CD4-positive, alpha-beta T cell treated with Interleukin-15 for 4 hours (primary cell): ENCODE results near the gene ALG9.
A peak's percentile ranks its signal among the peaks of the same experiment; 100 is the strongest.
"Not testable (repeated sequence)": the region's sequence is repeated elsewhere in the genome, so short reads cannot be mapped to it uniquely, and the experiment has no call there.

Experiments used
- DNase-seq: peaks from one replicate; pipeline ENCODE4 v3.0.0-alpha.2; 2020; ENCODE audit warnings: low spot score

The ALG9 gene

GRCh38 chr11:111870886-111871692, at the start of gene ALG9:
ALG9 (minus strand) TSS chr11:111871581; CDS start chr11:111871482, 99 bp downstream.
- DNase-seq = peak; percentile 94

GRCh38 chr11:111920908-111921307, 49.5 kb upstream of the ALG9 start:
- DNase-seq = no peak

- DNase-seq = no peak
Measured at GRCh38 chr11:111918390-111919256, 47.2 kb upstream of the ALG9 start, which contains the start of gene C11orf52. C11orf52 (plus strand) TSS chr11:111918913; CDS start chr11:111918973, 60 bp downstream.

- no peak for DNase-seq
Measured at GRCh38 chr11:111917788-111918187, 46.4 kb upstream of the ALG9 start.

GRCh38 chr11:111917312-111917711, 45.9 kb upstream of the ALG9 start:
- no peak for DNase-seq

GRCh38 chr11:111916768-111917167, 45.4 kb upstream of the ALG9 start:
- DNase-seq = no peak

GRCh38 chr11:111913997-111914396, 42.6 kb upstream of the ALG9 start:
- no peak for DNase-seq

GRCh38 chr11:111913031-111913861, 41.9 kb upstream of the ALG9 start:
- no peak for DNase-seq

GRCh38 chr11:111912535-111912934, 41.2 kb upstream of the ALG9 start, which contains the start of gene HSPB2:
HSPB2 (plus strand) TSS chr11:111912734; CDS start chr11:111912830, 96 bp downstream.
- DNase-seq = no peak

GRCh38 chr11:111911563-111912401, 40.4 kb upstream of the ALG9 start, which contains the start of gene CRYAB:
CRYAB (minus strand) TSS chr11:111911770; CDS start chr11:111911724, 46 bp downstream.
- no peak for DNase-seq

GRCh38 chr11:111910676-111911562, 39.5 kb upstream of the ALG9 start:
- DNase-seq = no peak

- DNase-seq = no peak
Measured at GRCh38 chr11:111909378-111909777, 38.0 kb upstream of the ALG9 start.

GRCh38 chr11:111908639-111909305, 37.4 kb upstream of the ALG9 start:
- no peak for DNase-seq

GRCh38 chr11:111906680-111907079, 35.3 kb upstream of the ALG9 start:
- DNase-seq = no peak

GRCh38 chr11:111905411-111905810, 34.0 kb upstream of the ALG9 start:
- no peak for DNase-seq

GRCh38 chr11:111886844-111887243, 15.5 kb upstream of the ALG9 start:
- no peak for DNase-seq

GRCh38 chr11:111886032-111886431, 14.7 kb upstream of the ALG9 start:
- DNase-seq = no peak

GRCh38 chr11:111885053-111885452, 13.7 kb upstream of the ALG9 start:
- not testable (repeated sequence) for DNase-seq

- DNase-seq = no peak
Measured at GRCh38 chr11:111882202-111882601, 10.8 kb upstream of the ALG9 start.
